Endothelial cell of umbilical vein (primary cell): Measurements from ENCODE around the gene JMJD8. TPM values are rescaled to one million over a fixed set of nuclear protein-coding genes. Genes with fewer than 3 reads are reported as not detected.

Experiments
- BruUV-seq: library from RNA; stranded (reverse); fragments of 400-500 nt; replicated peaks from 2 replicates; lab custom pipeline; 2021; lab: Mats Ljungman, UMichigan
- CTCF ChIA-PET: fragments of 300-600, 350-600 bp; sonication (Branson Sonifier 250); formaldehyde crosslinking; loops from one replicate; lab custom pipeline; 2021; ENCODE audit warnings: antibody characterized with exemption, inconsistent platforms; lab: Charles Lee
- POLR2A ChIA-PET: fragments of 300-600, 350-600 bp; sonication (Branson Sonifier 250); formaldehyde crosslinking; loops from one replicate; lab custom pipeline; 2021; ENCODE audit warnings: antibody characterized with exemption, inconsistent platforms; lab: Charles Lee
- DNase-seq: peaks from one replicate; pipeline ENCODE4 v3.0.0-alpha.2; 2011; ENCODE audit warnings: low read depth, low spot score
- FAIRE-seq: peaks from 2 replicates; lab custom pipeline; 2011; peaks lifted over from hg19 to GRCh38; lab: Jason Lieb, UNC
- H2AFZ ChIP-seq: 2 replicates; pipeline ENCODE4 v1.6.0; 2012; ENCODE audit warnings: low read depth, low read length, control low read depth, inconsistent platforms
- H3K27ac ChIP-seq: 2 replicates; pipeline ENCODE4 v1.5.1; 2011; ENCODE audit warnings: low read depth, mild to moderate bottlenecking, control low read depth, low read length, moderate library complexity; ENCODE audit not compliant: insufficient read depth
- H3K27me3 ChIP-seq, 2 experiments: 2 replicates each; pipeline versions ENCODE4 v1.6.0 to v1.6.1; 2011; ENCODE audit warnings: low read length in 2 of 2, mixed read lengths in 1 of 2; ENCODE audit not compliant: control insufficient read depth in 2 of 2, insufficient read depth in 2 of 2
- H3K36me3 ChIP-seq, 2 experiments: 2 replicates in 1 of 2; 3 replicates in 1 of 2; pipeline ENCODE4 v1.5.1; 2011; ENCODE audit warnings: low read length in 2 of 2, mild to moderate bottlenecking in 1 of 2, moderate library complexity in 1 of 2; ENCODE audit not compliant: control insufficient read depth in 2 of 2, insufficient read depth in 2 of 2; ENCODE audit errors: extremely low read depth in 1 of 2
- H3K4me1 ChIP-seq: 3 replicates; pipeline ENCODE4 v1.5.1; 2011; ENCODE audit warnings: mild to moderate bottlenecking, low read length; ENCODE audit not compliant: control insufficient read depth, insufficient read depth; ENCODE audit errors: extremely low read depth
- H3K4me2 ChIP-seq: 2 replicates; pipeline ENCODE4 v1.6.1; 2011; ENCODE audit warnings: low read length, control low read depth, mixed read lengths; ENCODE audit not compliant: insufficient read depth
- H3K4me3 ChIP-seq, 3 experiments: fragments of 200-600 bp in 1 of 3; sonication (generic), shearing (Covaris generic) in 1 of 3; replicated peaks in 1 of 3; 2 replicates each; pipeline ENCODE4 v1.5.1; 2011 to 2016; ENCODE audit warnings: control low read depth in 3 of 3, low read length in 3 of 3, mild to moderate bottlenecking in 2 of 3, inconsistent platforms in 1 of 3, low read depth in 1 of 3, moderate library complexity in 1 of 3; ENCODE audit not compliant: insufficient read depth in 1 of 3
- H3K79me2 ChIP-seq: 2 replicates; pipeline ENCODE4 v1.6.0; 2012; ENCODE audit warnings: low read length, inconsistent platforms; ENCODE audit not compliant: control insufficient read depth, insufficient read depth
- H3K9ac ChIP-seq: replicated peaks from 2 replicates; pipeline ENCODE3; 2011; ENCODE audit warnings: low read length, control low read depth; ENCODE audit not compliant: insufficient read depth; ENCODE audit errors: extremely low read depth
- H3K9me1 ChIP-seq: replicated peaks from 3 replicates; pipeline ENCODE4 v1.6.0; 2011; ENCODE audit warnings: mild to moderate bottlenecking, low read length; ENCODE audit not compliant: control insufficient read depth, insufficient read depth; ENCODE audit errors: extremely low read depth
- H3K9me3 ChIP-seq: replicated peaks from 2 replicates; pipeline ENCODE4 v1.5.1; 2012; ENCODE audit warnings: low read length, inconsistent platforms; ENCODE audit not compliant: control insufficient read depth, insufficient read depth
- H4K20me1 ChIP-seq: replicated peaks from 2 replicates; pipeline ENCODE3; 2011; ENCODE audit warnings: mild to moderate bottlenecking, low read length; ENCODE audit not compliant: control insufficient read depth, insufficient read depth; ENCODE audit errors: extremely low read depth
- EZH2 ChIP-seq: IDR thresholded peaks from 2 replicates; pipeline ENCODE4 v1.6.1; 2012; ENCODE audit warnings: borderline replicate concordance, low read depth, mild to moderate bottlenecking, moderate library complexity, low read length, inconsistent platforms; ENCODE audit not compliant: severe bottlenecking
- FOS ChIP-seq: IDR thresholded peaks from 2 replicates; pipeline ENCODE4 v1.6.1; 2011; ENCODE audit warnings: mild to moderate bottlenecking, low read length, moderate library complexity, borderline replicate concordance; ENCODE audit not compliant: insufficient read depth
- GATA2 ChIP-seq: IDR thresholded peaks from 2 replicates; pipeline ENCODE4 v1.7.0; 2011; ENCODE audit warnings: low read depth, mild to moderate bottlenecking, moderate library complexity, mixed read lengths, low read length; ENCODE audit not compliant: insufficient read length, insufficient read depth
- JUN ChIP-seq: IDR thresholded peaks from 2 replicates; pipeline ENCODE4 v1.6.1; 2011; ENCODE audit warnings: borderline replicate concordance, low read depth; ENCODE audit not compliant: insufficient read length, insufficient read depth
- POLR2A ChIP-seq: IDR thresholded peaks from 2 replicates; pipeline ENCODE4 v1.6.1; 2012; ENCODE audit warnings: low read depth, mild to moderate bottlenecking, control low read depth, low read length
- POLR2AphosphoS5 ChIP-seq: IDR thresholded peaks from 2 replicates; pipeline ENCODE4 v1.6.1; 2012; ENCODE audit warnings: low read depth, mild to moderate bottlenecking, control low read depth, low read length, moderate library complexity; ENCODE audit not compliant: insufficient read depth
- dilution Hi-C: fragments of 300-500 bp; cut with MboI; formaldehyde crosslinking; loops from one replicate; pipeline ENCODE4 v1.15.0; 2019; ENCODE audit warnings: low sequenced_read_pairs; ENCODE audit not compliant: extremely low pct_ligation_motif_present
- intact Hi-C: fragments of 100-400 bp; cut with micrococcal nuclease; formaldehyde crosslinking; loops from one replicate; pipeline ENCODE4 v1.10.0; 2022
- polyA plus RNA-seq, 4 experiments: library from polyadenylated mRNA; depleted of rRNA in 3 of 4; stranded (reverse) in 3 of 4; unstranded in 1 of 4; fragments of >200 nt; gene quantifications; 2 replicates each; pipeline versions ENCODE4 v1.2.1 to v1.2.3, GENCODE V29; 2011 to 2012; ENCODE audit warnings: missing spikeins in 1 of 4
- total RNA-seq: library from RNA; stranded (reverse); gene quantifications from 2 replicates; pipeline ENCODE4 v1.2.3, GENCODE V29; 2021
- TF ChIP-seq, protein P1 (sequence below), 2 donors: IDR thresholded peaks; 1 replicate in 1 of 2; 2 replicates in 1 of 2; pipeline ENCODE4 v1.5.1; 2011; ENCODE audit warnings: low read length in 2 of 2, mild to moderate bottlenecking in 2 of 2, moderate library complexity in 2 of 2, control low read depth in 1 of 2, inconsistent platforms in 1 of 2, low read depth in 1 of 2; ENCODE audit not compliant: insufficient read depth in 1 of 2; ENCODE audit errors: extremely low read depth in 1 of 2
- TF ChIP-seq, protein P2 (sequence below): IDR thresholded peaks from 2 replicates; pipeline ENCODE4 v1.6.1; 2011; ENCODE audit not compliant: insufficient read depth, insufficient read length

Gene JMJD8
- total and polyA plus RNA-seq, 2 donors (not counting 3 experiments of a cell fraction or from before 2014, with no cell fraction given), result 55.1 to 102 TPM

DNA sequence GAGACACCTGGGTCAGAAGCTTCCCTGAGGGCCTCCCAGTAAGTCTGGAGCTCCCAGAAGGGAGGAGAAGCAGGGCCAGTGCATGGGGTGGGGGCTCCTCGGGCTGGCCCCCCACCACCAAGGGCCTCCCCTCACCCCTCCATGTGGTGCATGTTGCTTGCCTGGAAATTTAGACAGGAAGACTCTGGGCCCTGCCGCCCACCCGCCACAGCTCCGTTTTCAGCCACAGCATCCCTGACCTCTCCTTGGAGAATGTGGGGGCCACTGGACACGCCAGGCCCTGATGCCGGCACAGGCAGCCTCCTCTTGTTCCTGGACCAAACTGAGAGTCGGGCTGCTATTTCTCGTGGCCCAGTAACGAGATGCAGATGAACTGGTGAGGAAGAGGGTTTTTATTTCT is 45.3 kb downstream of the JMJD8 start:
- no TSS peak for BruUV-seq
- intact Hi-C loops (no loop called here), dilution Hi-C loops (no loop called here)
- Histone ChIP-seq H3K27me3 (no peaks in the 10 kb centered on the region), H3K4me1 (peaks cover 13% of the 10 kb centered on the region), H4K20me1 (no peaks in the 10 kb centered on the region), H3K79me2 (peaks cover 8% of the 10 kb centered on the region), H2AFZ (no peak overlapping the region), H3K27ac (no peak overlapping the region), H3K9me1 (no peaks in the 10 kb centered on the region), H3K36me3 (no peaks in the 10 kb centered on the region), H3K4me3 (no peak overlapping the region), H3K4me2 (no peak overlapping the region), H3K9me3 (no peaks in the 10 kb centered on the region), H3K9ac (no peak overlapping the region)
- POLR2A ChIA-PET, result no interaction called here
- FAIRE-seq (no peak), DNase-seq (no peak)
- CTCF ChIA-PET, result interaction anchor here (1.1 kb wide), 1 partner anchor 22 kb away, joined by 3 read pairs; no protein-coding TSS in a partner anchor
- no peak for TF ChIP-seq JUN
- TF ChIP-seq, protein P1, sequence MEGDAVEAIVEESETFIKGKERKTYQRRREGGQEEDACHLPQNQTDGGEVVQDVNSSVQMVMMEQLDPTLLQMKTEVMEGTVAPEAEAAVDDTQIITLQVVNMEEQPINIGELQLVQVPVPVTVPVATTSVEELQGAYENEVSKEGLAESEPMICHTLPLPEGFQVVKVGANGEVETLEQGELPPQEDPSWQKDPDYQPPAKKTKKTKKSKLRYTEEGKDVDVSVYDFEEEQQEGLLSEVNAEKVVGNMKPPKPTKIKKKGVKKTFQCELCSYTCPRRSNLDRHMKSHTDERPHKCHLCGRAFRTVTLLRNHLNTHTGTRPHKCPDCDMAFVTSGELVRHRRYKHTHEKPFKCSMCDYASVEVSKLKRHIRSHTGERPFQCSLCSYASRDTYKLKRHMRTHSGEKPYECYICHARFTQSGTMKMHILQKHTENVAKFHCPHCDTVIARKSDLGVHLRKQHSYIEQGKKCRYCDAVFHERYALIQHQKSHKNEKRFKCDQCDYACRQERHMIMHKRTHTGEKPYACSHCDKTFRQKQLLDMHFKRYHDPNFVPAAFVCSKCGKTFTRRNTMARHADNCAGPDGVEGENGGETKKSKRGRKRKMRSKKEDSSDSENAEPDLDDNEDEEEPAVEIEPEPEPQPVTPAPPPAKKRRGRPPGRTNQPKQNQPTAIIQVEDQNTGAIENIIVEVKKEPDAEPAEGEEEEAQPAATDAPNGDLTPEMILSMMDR (IDR thresholded peaks at IDR 0.05; ENCODE audit: extremely low read depth in 1 of 2, insufficient read depth in 1 of 2, low read depth in 1 of 2, low read length in 2 of 2), result no peak
- TF ChIP-seq POLR2AphosphoS5, result no peak
- TF ChIP-seq POLR2A, result no peak
- no peak for TF ChIP-seq EZH2
- no peak for TF ChIP-seq GATA2
- TF ChIP-seq FOS, result no peak
- TF ChIP-seq, protein P2, sequence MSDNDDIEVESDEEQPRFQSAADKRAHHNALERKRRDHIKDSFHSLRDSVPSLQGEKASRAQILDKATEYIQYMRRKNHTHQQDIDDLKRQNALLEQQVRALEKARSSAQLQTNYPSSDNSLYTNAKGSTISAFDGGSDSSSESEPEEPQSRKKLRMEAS, result no peak
